ENCODE measurements around the gene MIER3. TPM values are rescaled to one million over a fixed set of nuclear protein-coding genes. Genes with fewer than 3 reads are reported as not detected.
"Not testable (repeated sequence)": the region's sequence is repeated elsewhere in the genome, so short reads cannot be mapped to it uniquely, and the experiment has no call there.

The MIER3 gene, protein sequence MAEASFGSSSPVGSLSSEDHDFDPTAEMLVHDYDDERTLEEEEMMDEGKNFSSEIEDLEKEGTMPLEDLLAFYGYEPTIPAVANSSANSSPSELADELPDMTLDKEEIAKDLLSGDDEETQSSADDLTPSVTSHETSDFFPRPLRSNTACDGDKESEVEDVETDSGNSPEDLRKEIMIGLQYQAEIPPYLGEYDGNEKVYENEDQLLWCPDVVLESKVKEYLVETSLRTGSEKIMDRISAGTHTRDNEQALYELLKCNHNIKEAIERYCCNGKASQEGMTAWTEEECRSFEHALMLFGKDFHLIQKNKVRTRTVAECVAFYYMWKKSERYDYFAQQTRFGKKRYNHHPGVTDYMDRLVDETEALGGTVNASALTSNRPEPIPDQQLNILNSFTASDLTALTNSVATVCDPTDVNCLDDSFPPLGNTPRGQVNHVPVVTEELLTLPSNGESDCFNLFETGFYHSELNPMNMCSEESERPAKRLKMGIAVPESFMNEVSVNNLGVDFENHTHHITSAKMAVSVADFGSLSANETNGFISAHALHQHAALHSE
- polyA plus RNA-seq (ENCODE audit: insufficient read length in 3 of 3) = 10 to 100 TPM; 36.9 to 39.4 (median 37.5) TPM

GRCh38 chr5:56951946-56952691 lies at the start of gene MIER3:
MIER3 (minus strand) TSS chr5:56952123; CDS start chr5:56952102, 21 bp downstream.
- peak in 2 of 3 donors; percentile 53 for DNase-seq (ENCODE audit: low read depth in 3 of 3, low spot score in 2 of 3)

DNA sequence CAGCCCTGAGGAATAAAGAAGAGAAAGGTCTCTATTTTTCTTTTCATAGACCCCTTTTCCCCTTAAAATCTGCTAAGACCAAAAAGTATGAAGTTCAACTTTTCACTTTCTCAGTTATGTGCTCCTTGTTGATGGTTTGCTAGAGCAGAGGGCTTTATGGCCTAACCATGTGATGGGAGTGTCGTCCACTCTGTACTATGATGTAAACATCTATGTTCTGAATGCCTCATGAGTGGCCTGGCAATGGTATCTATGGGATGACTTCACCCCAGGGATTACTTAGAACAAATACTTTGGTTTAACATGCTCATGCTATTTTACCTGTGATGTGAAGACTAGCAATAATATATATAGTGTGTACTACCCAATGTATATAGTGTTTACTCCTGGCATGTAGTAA lies 43.7 kb upstream of the MIER3 start:
- no peak for DNase-seq (ENCODE audit: low read depth in 3 of 3, low spot score in 2 of 3)

GRCh38 chr5:56993241-56993640 lies 41.3 kb upstream of the MIER3 start:
- no peak for DNase-seq (ENCODE audit: low read depth in 3 of 3, low spot score in 2 of 3)

GRCh38 chr5:56989676-56990075 lies 37.8 kb upstream of the MIER3 start:
- DNase-seq (ENCODE audit: low read depth in 3 of 3, low spot score in 2 of 3) = no peak

GRCh38 chr5:56988490-56988889 lies 36.6 kb upstream of the MIER3 start:
- no peak for DNase-seq (ENCODE audit: low read depth in 3 of 3, low spot score in 2 of 3)

GRCh38 chr5:56987171-56987570 lies 35.2 kb upstream of the MIER3 start:
- DNase-seq (ENCODE audit: low read depth in 3 of 3, low spot score in 2 of 3) = no peak

GRCh38 chr5:56986626-56986947 lies 34.7 kb upstream of the MIER3 start:
- DNase-seq (ENCODE audit: low read depth in 3 of 3, low spot score in 2 of 3) = no peak

DNA sequence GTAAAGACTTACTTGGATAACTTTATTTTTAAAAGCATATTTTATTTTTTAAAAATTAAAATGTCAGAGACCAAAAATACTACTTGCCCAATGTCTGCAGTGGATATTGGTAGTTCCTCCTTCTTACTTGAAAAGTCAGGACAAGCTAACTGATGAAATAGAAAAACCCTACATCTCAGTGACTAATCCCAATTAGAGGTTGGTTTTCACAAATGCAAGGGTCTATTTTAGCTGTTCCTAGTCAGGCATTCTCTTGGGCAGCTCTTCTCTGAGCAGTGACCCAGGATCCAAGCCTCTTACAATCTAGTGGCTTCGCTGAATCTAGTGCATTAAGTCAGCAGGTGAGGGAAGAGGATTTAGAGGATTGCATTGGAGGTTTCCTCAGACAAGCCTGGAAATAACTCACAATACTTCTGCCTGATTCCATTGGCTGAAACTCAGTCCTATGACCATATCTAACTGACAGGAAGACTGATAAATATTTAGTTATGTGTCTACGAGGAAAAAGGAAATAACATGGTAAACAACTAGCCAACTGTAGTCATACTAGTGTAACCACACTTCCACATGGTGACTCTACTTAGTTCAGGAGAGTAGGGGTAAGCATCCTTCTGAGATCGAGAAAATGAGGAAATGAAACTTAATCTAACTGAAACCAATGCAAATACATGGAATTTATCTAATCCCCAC lies 34.2 kb upstream of the MIER3 start:
- no peak for DNase-seq (ENCODE audit: low read depth in 3 of 3, low spot score in 2 of 3)

GRCh38 chr5:56984445-56984844 lies 32.5 kb upstream of the MIER3 start:
- DNase-seq (ENCODE audit: low read depth in 3 of 3, low spot score in 2 of 3) = no peak

GRCh38 chr5:56983593-56984361 lies 31.9 kb upstream of the MIER3 start:
- no peak for DNase-seq (ENCODE audit: low read depth in 3 of 3, low spot score in 2 of 3)

DNA sequence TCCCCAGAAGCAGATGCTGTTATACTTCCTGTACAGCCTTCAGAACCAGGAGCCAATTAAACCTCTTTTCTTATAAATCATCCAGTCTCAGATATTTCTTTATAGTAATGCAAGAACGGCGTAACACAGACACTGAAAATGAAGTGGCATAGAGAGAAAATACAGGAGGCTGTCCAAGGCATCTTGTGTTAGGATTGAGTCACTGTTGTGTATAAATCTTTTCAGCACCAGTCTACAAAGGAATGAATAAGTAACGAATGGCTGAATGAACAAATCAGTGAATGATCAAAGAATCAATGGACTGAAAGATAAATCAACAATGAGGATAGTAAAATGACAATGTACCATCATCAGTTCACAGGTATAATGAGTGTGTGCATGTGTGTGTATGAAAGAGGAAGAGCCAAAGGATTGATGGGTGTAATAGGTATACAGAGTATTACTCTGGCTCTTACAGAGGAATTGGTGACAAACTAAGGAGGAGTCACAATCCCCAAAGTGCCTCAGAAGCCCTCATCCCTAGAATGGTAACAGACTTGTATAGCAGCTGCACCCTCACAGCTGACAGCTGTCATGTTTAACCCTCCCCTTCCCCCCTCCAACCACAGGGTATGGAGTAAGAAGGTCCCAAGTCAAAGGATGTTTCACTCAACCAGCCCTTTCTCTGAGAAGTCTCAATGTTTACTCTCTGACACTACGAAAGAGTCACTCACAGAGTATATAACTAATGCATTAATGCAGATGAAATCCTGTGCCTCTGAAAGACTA lies 29.8 kb upstream of the MIER3 start:
- no peak for DNase-seq (ENCODE audit: low read depth in 3 of 3, low spot score in 2 of 3)

- no peak for DNase-seq (ENCODE audit: low read depth in 3 of 3, low spot score in 2 of 3)
Measured at GRCh38 chr5:56979968-56980367, 28.0 kb upstream of the MIER3 start.

DNA sequence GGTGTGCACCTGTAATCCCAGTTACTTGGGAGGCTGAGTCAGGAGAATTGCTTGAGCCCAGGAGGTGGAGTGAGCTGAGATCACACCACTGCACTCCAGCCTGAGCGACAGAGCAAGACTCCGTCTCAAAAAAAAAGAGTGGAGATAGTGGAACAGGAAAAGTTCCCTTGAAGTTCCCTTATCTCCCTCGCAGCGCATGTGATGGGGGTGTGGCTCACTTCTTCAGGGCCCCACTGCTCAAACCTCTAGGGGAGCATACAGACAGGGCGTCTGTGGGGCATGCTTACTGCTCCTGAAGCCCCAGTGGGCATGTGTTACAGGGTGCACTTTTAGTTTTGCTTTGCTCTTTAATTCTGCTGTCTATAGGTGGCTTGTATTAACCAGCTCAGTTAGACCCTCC lies 27.6 kb upstream of the MIER3 start:
- not testable (repeated sequence) for DNase-seq (ENCODE audit: low read depth in 3 of 3, low spot score in 2 of 3)

DNA sequence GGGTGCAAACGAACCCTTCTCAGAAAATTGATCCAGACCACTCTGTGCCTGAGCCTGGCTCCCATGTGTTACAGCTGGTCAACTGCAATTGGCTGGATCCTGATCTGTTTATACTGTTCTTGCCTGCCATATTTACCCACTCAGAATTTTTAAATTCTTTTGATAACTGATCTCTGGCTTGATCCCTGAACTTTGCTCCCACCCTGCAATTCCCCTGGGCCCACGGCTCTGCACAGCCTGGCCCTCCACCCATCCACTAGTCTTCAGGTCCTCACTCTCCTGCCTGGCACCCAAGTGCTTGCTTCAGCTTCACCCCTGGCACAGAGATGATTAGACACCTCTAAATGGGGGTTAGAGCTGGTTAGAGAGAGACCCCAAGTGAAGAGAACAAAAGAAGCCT lies 25.9 kb upstream of the MIER3 start:
- DNase-seq (ENCODE audit: low read depth in 3 of 3, low spot score in 2 of 3) = no peak

DNA sequence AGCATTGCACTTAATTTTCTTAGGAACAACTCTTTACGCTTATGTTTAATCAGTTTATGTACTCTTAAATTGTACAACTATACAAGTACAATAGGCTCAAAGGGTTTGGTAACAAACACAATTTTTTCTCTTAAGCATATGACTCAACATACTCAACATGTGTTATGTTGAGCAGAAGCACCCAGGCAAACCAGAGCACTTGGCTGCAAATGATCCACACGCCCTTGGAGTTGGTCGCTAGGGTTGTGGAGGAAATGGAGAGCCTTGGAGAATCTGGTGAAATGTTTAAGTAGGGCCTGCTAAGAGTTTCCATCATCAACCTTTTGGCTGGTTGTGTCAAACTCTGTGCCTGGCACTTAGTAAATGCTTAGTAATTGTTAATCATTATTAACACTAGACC lies 25.1 kb upstream of the MIER3 start:
- no peak for DNase-seq (ENCODE audit: low read depth in 3 of 3, low spot score in 2 of 3)

DNA sequence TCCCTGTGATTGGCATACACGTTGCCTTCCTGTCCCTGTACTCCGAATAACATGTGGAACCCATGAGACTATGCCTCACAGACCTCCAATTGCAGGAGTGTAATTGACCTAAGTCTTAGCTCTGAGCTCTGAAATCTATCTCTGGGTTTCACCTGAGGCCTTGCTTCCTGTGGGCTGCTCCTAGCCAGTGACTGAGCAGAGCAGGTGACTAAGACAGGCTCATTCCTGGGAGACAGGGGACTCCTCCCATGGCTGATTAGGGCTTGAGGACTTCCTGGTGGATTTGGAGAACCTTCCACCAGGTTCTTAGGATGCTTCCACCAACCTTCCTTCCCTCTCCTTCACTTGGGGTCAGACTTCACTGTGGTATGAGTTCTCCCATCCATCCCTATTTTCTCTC lies 22.3 kb upstream of the MIER3 start:
- no peak for DNase-seq (ENCODE audit: low read depth in 3 of 3, low spot score in 2 of 3)

DNA sequence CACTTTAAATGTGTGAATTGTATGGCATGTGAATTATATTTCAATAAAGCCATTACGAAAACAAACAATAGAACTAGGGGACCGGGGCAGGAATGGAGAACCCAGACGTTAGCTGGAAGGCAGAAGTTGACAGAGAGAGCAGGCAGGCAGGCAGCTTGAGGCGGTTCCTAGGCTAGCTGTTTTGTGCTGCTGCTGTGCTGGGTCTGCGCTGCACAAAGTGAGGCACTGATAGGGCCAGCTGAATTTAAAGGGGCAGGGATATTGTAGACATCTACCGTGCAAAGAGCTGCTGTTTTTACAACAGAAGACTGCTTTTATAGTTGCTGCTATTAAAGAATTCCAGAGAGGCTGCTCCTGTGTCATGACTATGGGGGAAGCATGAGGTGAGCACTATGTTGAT lies 21.6 kb upstream of the MIER3 start:
- DNase-seq (ENCODE audit: low read depth in 3 of 3, low spot score in 2 of 3) = no peak

DNA sequence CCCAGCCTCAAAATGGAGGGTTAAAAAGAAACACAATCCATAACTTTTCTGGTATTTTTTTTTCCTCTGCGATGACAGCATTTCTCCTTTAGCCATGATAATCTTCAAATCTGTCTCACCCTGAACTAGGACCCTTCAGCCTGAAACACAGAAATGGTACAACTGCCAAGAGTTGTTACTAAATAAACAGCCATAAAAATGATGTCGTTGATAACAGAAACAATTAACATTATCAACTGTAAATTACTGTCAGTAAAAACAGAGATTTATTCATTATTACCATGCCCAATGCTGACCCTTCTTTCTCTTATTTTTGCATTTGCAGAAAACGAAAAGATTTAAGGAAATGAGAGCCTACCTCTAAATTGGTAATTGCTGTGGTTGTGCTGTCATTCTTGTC lies 19.4 kb upstream of the MIER3 start:
- DNase-seq (ENCODE audit: low read depth in 3 of 3, low spot score in 2 of 3) = no peak

DNA sequence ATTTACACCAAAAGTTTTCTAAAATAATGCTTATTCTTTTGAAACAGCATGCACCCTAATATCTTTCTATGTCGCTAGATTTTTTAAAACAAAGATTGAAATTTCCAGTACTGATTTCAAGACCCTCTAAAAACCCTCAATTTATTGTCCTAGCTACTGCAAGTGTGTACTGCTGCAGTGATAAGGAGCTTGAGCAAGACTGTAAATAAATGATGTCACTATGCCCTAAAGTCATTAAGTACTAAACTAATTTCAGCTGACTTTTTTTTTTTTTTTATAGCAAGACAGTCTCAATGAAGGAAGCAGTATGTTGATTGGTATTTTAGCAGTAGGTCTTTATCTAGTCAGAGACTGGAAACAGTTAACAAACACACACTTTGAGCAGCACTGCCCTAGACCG lies 12.2 kb upstream of the MIER3 start:
- DNase-seq (ENCODE audit: low read depth in 3 of 3, low spot score in 2 of 3) = no peak

GRCh38 chr5:56963246-56963645 lies 11.3 kb upstream of the MIER3 start:
- no peak for DNase-seq (ENCODE audit: low read depth in 3 of 3, low spot score in 2 of 3)

Data from right renal cortex interstitium (tissue), 3 donors.